Activated CD8-positive, alpha-beta memory T cell treated with anti-CD3 and anti-CD28 coated beads for 4 hours (primary cell): ENCODE data around the gene SERPINA4.
"Not testable (repeated sequence)": the region's sequence is repeated elsewhere in the genome, so short reads cannot be mapped to it uniquely, and the experiment has no call there.

Source experiments
- DNase-seq, 2 donors: peaks; one replicate each; pipeline ENCODE4 v3.0.0-alpha.2; 2020; ENCODE audit warnings: low read depth in 2 of 2

SERPINA4 gene

DNA sequence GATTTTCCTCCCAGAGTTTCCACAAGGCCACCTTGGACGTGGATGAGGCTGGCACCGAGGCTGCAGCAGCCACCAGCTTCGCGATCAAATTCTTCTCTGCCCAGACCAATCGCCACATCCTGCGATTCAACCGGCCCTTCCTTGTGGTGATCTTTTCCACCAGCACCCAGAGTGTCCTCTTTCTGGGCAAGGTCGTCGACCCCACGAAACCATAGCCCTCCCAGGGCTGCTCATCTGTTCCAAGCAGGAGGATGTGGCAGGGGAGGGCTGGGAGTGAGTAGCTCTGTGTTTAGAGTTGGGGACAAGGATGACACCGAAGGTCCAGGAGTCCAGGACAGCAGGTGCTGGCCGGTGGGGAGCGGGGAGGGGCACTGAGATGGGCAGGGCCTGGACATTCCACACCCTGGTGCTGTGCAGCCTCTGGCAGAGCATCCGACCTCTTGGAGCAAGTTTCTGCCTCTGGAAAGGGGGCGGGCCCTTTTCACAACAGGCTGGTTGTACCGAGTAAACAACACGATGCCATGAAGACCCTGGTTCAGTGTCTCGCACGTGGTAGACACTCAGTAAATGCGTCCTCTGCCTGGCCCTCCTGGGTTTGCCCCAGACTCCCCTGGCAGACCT lies 8.2 kb downstream of the SERPINA4 start:
- DNase-seq = no peak

DNA sequence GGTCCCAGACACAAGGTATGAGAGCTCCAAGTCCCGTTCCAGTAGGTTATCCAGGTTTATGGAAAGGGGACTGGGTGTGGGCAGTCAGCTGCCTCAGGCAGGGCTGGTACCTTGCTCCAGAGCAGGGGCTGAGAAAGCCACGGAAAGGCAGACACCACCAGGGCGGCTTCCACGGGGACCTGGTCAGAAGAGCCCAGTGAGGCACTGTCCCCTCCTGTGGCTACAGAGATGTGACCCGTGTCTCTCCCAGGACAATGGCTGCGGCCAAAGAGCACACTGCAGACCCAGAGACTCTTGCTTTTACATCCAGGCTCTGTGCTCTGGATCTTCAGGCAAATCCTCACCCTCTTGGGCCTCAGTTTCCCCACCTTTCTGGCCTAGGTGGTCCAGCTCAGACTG lies 8.8 kb downstream of the SERPINA4 start:
- DNase-seq = no peak

DNA sequence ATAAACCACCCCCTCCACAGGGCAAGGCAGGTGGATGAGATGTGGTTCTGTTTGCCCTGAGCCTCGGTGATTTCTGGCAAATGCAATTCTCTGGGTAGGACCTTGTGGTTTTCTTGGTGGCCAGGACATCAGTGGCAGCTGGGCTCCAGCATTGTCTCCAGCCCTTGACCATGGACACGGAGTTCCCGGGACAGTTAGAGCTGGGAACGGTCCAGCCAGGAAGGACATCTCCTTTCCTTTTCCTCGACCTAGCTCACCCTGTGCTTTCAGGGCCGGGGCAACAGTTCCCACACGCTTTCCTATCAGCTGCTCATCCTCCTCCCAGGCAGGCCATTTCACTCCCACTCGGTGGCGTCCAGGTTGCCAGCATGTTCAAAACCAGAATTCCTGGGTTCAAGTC lies 9.2 kb downstream of the SERPINA4 start:
- no peak for DNase-seq

DNA sequence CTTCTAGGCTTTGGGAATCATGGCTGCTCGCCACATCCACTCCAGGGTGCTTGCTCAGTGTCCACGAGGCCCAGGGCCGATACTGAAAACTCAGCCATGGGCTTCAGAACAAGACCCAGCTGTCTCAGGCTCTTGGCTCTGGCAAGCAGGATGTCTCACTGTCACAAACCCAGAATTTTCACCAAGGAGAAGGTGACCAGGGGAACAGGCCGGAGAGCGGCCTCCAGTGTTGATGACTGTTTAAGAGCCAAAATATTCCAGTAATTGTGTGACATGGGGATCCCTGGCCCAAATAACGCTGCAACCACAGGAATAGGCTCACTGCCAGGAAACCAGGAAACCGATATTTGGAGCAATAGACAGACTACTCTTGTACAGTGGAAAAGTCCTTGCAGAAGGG lies 10.2 kb downstream of the SERPINA4 start:
- DNase-seq = no peak

DNA sequence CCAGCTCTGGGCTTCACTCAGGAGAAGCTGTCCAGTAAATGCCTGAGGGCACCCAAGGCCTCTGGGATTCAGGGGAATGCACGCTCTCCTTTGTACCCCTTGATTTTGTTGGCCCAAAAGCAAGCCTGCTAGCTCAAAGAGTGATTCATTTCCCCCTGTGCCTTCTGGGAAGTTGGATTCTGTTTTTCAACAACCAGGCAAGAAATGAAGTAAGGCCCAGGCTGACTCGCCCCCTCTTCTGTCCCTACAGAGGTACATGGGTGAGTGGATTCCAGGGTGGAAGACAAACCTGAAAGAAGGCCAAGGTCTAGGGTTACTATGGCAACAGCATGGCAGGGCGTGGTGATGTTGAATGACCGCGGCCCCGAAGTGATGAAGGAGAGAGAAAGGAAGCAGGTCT lies 10.7 kb downstream of the SERPINA4 start:
- no peak for DNase-seq

GRCh38 chr14:94572637-94573303 lies 11.5 kb downstream of the SERPINA4 start:
- DNase-seq = no peak

GRCh38 chr14:94573475-94574277 lies 12.4 kb downstream of the SERPINA4 start:
- DNase-seq = no peak

DNA sequence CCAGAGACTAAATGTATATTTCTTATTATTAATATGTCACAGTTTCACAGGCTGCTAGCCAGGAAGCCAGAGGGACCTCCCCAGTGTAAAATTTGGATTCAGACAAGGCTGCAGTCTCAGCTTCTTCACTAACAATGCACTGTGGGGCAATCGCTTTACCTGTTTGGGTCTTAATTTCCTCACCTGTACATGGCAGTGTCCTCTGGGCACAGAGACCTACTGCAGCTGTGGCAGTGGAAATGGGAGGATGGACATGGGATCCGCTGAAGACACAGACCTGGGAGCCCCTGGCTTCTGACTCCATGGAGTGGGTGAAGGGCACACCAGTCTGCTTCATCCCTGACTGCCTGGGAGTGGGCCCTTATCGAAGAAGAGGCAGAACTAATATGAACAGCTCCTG lies 13.1 kb downstream of the SERPINA4 start:
- DNase-seq = no peak

- DNase-seq = no peak
Observed at GRCh38 chr14:94575730-94576585, 14.7 kb downstream of the SERPINA4 start.

DNA sequence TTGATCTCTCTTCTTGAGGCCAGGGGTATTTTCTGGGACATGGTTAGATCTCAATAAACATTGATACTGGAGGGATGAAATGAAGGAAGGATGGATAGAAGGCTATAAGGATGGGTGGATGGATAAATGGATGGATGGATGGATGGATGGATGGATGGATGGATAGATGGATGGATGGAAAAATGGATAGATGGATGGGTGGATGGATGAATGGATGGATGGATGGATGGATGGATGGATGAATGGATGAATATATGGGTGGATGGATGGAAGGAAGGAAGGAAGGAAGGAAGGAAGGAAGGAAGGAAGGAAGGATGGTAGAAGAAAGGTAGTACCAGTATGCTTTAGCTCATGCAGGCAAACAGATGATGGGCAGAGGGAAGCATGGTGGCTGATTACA lies 16.2 kb downstream of the SERPINA4 start:
- not testable (repeated sequence) for DNase-seq

DNA sequence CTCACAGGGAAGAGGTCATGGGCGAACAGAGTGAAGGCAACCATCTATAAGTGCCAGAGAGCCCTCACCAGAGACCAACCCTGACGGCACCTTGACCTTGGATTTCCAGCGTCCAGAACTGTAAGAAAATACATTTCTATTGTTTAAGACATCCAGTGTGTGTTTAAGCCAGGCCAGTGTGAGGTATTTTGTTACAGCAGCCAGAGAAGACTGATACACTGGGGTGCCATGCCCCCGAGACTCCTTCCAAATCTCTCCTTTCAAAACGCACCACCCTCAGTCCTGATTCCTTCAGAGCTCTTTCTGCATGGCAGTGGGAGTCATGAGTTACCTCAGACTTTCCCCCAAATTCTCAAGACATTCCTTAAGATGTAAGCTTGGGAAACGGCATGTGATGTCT lies 17.5 kb downstream of the SERPINA4 start:
- no peak for DNase-seq

GRCh38 chr14:94581127-94581999 lies 20.1 kb downstream of the SERPINA4 start, which contains the start of gene SERPINA5:
SERPINA5 (plus strand) TSS chr14:94581426; CDS start chr14:94587363, 5,937 bp downstream.
- DNase-seq = no peak

- DNase-seq = no peak
Observed at GRCh38 chr14:94582199-94582750, 21.0 kb downstream of the SERPINA4 start.

DNA sequence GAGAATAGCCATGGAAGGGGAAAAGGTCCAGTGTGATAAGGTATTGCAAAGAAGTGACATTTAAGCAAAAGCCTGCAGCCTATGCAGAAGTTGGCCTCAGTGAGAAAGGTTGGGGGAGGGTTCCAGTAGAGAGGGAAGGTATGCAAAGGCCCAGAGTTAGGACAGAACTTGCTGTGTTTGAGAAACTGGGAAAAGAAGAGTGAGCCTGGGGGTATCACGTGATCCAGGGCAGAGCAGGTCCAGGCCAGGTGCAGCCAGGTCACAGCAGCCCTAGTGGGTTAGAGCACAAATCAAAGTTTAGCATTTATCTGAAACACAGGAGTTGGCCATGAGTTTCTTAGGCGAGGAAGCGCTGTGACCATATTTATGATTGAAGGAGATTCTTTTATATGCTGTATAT lies 21.6 kb downstream of the SERPINA4 start:
- DNase-seq = no peak

- no peak for DNase-seq
Observed at GRCh38 chr14:94583557-94583956, 22.3 kb downstream of the SERPINA4 start.

- no peak for DNase-seq
Observed at GRCh38 chr14:94584591-94585280, 23.5 kb downstream of the SERPINA4 start.

- no peak for DNase-seq
Observed at GRCh38 chr14:94586635-94587034, 25.4 kb downstream of the SERPINA4 start.

GRCh38 chr14:94588311-94588710 lies 27.1 kb downstream of the SERPINA4 start:
- DNase-seq = no peak

GRCh38 chr14:94591073-94591472 lies 29.8 kb downstream of the SERPINA4 start:
- no peak for DNase-seq

DNA sequence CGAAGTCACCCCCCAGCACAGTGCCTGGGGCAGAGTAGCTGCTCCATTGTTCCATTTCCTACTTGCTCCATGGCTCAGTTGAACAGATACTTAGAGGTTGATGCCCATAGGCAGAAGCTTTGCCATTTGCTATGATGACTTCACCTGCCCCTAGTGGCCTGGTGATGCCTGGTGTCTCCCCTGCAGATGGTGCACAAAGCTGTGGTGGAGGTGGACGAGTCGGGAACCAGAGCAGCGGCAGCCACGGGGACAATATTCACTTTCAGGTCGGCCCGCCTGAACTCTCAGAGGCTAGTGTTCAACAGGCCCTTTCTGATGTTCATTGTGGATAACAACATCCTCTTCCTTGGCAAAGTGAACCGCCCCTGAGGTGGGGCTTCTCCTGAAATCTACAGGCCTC lies 30.6 kb downstream of the SERPINA4 start:
- no peak for DNase-seq
